ENCODE measurements around the gene CRISPLD2. TPM values are rescaled to one million over a fixed set of nuclear protein-coding genes. Genes with fewer than 3 reads are reported as not detected.
"Not testable (repeated sequence)": the region's sequence is repeated elsewhere in the genome, so short reads cannot be mapped to it uniquely, and the experiment has no call there.

CRISPLD2 gene
- total RNA-seq, 2 experiments from 2014 or later = 0.31 TPM; not detected in 1

DNA sequence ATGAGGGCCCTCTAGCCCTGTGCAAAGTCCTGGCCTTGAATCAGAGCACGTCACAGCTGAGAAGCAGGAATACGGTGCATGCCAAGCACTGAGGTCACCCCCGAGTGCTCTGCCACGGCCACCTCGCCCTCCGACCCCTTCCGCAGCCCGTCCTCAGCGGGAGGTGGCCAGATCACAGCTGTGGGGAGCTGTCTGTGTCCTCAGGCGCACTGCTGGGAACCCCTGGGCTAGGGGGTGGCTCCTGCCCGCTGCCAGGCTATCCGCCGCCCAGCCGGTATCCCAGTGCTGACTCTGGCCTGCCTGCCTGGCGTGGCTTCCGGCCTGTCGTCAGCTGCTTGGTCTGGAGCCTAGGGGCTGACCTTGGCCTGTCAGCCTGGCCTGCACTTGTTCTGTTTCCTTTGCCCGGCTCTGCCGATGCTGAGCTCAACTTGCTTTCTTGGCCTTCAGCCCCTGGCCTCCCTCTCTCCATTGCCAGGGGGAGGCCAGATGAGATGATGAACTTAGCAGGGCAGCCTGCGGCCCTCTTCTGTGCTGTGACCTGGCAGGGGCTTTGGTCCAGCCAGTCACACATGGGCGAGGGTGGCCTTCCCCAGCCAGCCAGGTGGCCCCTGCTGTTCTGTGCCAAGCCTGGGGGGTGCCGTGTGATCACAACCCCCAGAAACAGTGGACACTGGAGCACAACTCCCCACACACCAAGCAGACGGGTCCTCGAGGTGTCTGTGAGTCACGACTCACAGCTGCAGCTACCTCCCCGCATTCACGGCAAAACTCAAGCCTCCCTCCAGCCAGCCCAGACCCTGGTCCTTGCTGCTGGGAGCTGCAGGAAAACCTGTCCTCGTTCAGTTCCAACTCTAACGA, 114.2 kb downstream of the CRISPLD2 start:
- Mint-ChIP-seq H3K27ac (no peak overlapping the region), H3K4me3 (no peak overlapping the region), H3K4me1 (no peaks in the 10 kb centered on the region), H3K9me3 (no peaks in the 10 kb centered on the region), H3K27me3 (no peaks in the 10 kb centered on the region), H3K36me3 (no peaks in the 10 kb centered on the region)
- ATAC-seq (ENCODE audit: low read depth) (no peak), DNase-seq (no peak)
- POLR2A ChIA-PET = no interaction called here

DNA sequence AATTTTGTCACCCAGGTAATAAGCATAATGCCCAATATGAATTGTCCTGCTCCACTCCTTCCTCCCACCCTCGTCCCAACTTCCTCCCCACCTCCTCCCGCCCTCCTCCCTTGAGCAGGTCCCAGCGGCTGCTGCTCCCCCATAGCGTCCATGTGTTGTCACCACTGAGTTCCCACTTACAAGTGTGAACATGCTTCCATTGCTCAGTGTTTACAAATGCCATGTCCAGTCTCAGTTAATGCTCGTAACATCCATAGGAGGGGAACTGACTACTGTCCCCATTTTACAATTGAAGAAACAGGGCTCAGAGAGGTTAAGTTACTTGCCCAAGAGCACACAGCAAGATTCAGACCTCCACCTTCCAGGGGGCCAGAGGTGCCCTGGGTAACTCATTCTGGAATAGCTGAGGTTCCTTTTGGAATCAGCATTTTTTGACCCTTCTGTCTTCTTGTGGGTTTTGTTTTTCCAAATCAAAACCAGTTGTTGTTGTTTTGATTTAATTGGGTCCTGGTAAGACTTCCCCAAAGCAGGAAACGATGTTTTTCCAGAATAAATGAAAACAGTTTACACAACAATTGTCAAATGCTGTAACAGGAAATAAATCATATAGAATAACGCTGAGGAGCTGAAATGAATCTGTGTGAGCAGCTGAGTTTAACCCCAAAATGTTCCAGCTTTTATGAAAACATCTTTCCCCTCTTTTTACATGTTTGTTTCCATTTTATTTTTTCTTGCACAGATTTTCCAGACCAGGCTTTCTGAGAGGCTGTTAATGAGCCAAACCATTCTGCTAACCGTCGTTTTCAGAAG, 117.6 kb downstream of the CRISPLD2 start:
- Mint-ChIP-seq H3K4me1 (no peaks in the 10 kb centered on the region), H3K4me3 (no peak overlapping the region), H3K27ac (no peak overlapping the region), H3K9me3 (no peaks in the 10 kb centered on the region), H3K36me3 (no peaks in the 10 kb centered on the region), H3K27me3 (peaks cover under 1% of the 10 kb centered on the region)
- DNase-seq (no peak), ATAC-seq (ENCODE audit: low read depth) (no peak)
- POLR2A ChIA-PET = interaction anchor here (0.7 kb wide), 1 partner anchor 804 kb away, joined by 3 read pairs; no protein-coding TSS in a partner anchor

DNA sequence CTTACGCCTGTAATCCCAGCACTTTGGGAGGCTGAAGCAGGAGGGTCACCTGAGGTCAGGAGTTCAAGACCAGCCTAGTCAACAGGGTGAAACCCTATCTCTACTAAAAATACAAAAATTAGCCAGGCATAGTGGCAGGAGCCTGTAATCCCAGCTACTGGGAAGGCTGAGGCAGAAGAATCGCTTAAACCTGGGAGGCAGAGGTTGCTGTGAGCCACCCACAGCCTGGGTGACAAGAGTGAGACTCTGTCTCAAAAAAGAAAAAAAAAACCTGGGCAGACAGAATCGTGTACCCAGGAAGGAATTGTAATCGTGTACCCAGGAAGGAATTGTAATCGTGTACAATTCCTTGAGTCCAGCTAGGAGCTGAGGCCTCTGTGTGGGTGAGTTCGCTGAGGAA, 118.8 kb downstream of the CRISPLD2 start:
- H3K9me3 Mint-ChIP-seq; DNase-seq; H3K27ac Mint-ChIP-seq; H3K27me3 Mint-ChIP-seq; H3K4me3 Mint-ChIP-seq; ATAC-seq (ENCODE audit: low read depth); H3K4me1 Mint-ChIP-seq; POLR2A ChIA-PET; H3K36me3 Mint-ChIP-seq: not testable (repeated sequence)

DNA sequence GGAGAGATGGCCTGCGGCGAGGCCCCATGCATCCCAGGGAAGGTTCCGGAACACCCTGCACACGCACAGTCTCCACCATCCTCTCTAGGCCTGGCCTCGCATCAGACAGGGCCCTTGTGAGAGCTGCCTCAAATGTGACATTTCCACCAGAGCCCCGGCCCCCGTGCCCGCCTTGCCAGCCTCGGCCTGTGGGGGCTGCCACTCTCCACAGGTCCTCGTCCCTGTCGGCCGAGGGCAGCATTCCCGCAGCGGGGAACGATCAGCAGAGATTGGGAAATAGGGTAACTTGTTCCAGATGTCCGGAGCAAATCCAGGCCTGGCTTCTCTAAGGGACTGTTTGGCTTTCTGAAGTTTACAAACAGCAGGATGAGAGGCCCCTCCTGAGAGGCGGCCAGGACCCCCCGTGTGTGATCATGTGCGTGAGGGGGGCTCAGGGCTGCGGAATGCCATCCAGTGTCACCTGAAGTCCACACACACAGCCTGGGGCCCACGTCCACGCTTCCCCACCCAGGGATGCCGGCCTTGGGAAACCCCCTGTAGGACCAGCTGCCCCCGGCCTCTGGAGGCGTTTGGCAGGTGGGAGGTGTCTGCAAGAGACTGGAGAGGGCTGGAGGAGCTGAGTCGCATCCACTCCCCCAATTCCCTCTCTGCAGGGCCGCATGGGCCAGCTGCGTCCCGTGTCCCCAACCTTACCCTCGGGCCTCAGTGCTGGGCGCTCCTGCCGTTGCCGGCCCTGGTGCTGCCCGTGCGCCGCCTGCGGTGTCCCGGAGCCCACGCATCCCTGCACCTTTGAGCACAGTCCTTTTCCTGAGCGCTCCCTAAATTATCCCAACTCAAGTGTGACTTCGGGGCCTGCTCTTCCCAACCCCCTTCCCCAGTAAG, 121.1 kb downstream of the CRISPLD2 start:
- Mint-ChIP-seq H3K4me3 (no peak overlapping the region), H3K9me3 (no peaks in the 10 kb centered on the region), H3K4me1 (no peaks in the 10 kb centered on the region), H3K36me3 (no peaks in the 10 kb centered on the region), H3K27me3 (peaks cover 6% of the 10 kb centered on the region), H3K27ac (no peak overlapping the region)
- DNase-seq (no peak), ATAC-seq (ENCODE audit: low read depth) (no peak)
- POLR2A ChIA-PET = no interaction called here

DNA sequence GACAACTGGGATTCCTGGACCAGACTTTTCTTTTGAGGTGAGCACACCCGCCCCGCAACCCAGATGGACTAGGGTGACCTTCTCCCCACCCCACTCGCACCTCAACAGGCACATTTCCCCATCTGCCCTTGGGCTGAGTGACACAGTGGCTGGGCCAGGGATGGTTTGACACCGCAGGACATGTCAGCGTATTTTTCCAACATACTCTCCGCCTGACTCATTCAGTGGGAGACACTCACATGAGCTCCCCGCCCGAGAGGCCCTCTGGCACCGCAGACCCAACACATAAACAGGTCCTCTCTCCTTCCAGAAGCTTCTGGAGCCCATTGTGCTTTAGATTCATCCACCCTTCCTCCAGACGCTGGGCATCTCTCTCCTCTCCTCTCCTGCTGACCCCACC, 122.1 kb downstream of the CRISPLD2 start:
- POLR2A ChIA-PET = no interaction called here
- H3K27me3 Mint-ChIP-seq = peaks cover 6% of the 10 kb centered on the region
- H3K27ac Mint-ChIP-seq = no peak overlapping the region
- H3K9me3 Mint-ChIP-seq = no peaks in the 10 kb centered on the region
- DNase-seq = no peak
- no peaks in the 10 kb centered on the region for H3K36me3 Mint-ChIP-seq
- H3K4me1 Mint-ChIP-seq = no peaks in the 10 kb centered on the region
- H3K4me3 Mint-ChIP-seq = no peak overlapping the region
- no peak for ATAC-seq (ENCODE audit: low read depth)

DNA sequence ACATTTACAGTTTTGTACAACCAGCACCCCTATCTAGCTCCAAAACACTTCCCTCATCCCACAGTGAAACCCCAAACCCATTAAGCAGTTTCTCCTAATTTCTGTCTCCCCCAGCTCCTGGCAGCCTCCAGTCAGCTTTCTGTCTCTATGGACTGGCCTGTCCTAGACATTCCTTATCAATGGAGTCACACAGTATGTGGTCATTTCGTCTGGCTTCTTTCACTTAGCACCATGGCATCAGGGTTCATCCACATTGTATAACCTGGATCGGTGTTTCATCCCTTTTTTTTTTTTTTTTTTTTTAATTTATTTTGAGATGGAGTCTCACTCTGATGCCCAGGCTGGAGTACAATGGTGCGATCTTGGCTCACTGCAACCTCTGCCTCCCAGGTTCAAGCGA, 123.0 kb downstream of the CRISPLD2 start:
- DNase-seq (no peak), ATAC-seq (ENCODE audit: low read depth) (no peak)
- POLR2A ChIA-PET = interaction anchor here (0.7 kb wide), 1 partner anchor 33 kb away, joined by 3 read pairs; no protein-coding TSS in a partner anchor
- peaks cover 6% of the 10 kb centered on the region for H3K27me3 Mint-ChIP-seq
- no peak overlapping the region for H3K4me3 Mint-ChIP-seq
- no peaks in the 10 kb centered on the region for H3K36me3 Mint-ChIP-seq
- no peak overlapping the region for H3K27ac Mint-ChIP-seq
- H3K4me1 Mint-ChIP-seq = no peaks in the 10 kb centered on the region
- no peaks in the 10 kb centered on the region for H3K9me3 Mint-ChIP-seq

DNA sequence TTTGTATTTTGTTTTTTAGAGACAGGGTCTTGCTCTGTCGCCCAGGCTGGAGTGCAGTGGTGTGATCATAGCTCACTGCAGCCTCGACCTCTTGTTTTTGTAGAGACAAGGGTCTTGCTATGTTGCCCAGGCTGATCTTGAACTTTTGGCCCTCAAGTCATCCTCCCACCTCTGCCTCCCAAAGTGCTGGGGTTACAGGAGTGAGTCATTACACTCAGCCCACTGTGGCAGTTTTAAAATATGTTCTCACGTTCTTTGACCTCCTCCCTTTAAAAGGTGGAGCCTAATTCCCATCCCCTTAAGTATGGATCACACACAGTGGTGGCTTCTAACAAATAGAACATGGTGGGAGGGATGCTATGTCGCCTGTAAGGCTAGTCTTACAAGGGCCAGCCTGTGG, 123.8 kb downstream of the CRISPLD2 start:
- no peak overlapping the region for H3K4me3 Mint-ChIP-seq
- no peak for ATAC-seq (ENCODE audit: low read depth)
- DNase-seq = no peak
- H3K27ac Mint-ChIP-seq = no peak overlapping the region
- no peaks in the 10 kb centered on the region for H3K36me3 Mint-ChIP-seq
- H3K9me3 Mint-ChIP-seq = no peaks in the 10 kb centered on the region
- H3K4me1 Mint-ChIP-seq = peaks cover 1% of the 10 kb centered on the region
- POLR2A ChIA-PET = no interaction called here
- H3K27me3 Mint-ChIP-seq = peaks cover 6% of the 10 kb centered on the region

DNA sequence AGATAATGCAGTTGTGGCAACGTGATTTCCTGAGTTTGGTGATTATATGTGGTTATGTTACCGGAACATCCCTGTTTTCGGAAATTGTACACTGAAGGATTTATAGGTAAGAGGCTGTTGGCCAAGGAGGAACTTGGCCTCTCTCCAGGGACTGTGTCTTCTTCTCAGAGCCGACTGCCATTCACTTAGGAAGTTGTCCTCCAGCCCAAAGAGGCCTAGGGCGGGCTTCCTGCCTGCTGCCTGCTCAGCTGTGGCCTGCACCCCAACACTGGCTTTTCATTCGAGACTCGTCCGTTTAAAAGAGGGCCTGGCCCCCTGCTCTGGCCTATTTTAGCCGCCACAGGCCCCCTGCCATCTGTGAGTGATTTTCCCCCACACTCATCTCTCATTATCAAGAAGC, 127.2 kb downstream of the CRISPLD2 start:
- no peak overlapping the region for H3K4me3 Mint-ChIP-seq
- peaks cover 4% of the 10 kb centered on the region for H3K4me1 Mint-ChIP-seq
- peaks cover 6% of the 10 kb centered on the region for H3K27me3 Mint-ChIP-seq
- ATAC-seq (ENCODE audit: low read depth) = no peak
- H3K36me3 Mint-ChIP-seq = no peaks in the 10 kb centered on the region
- DNase-seq = no peak
- POLR2A ChIA-PET = interaction anchor here (0.5 kb wide), 1 partner anchor 1064 kb away, joined by 3 read pairs; no protein-coding TSS in a partner anchor
- no peaks in the 10 kb centered on the region for H3K9me3 Mint-ChIP-seq
- H3K27ac Mint-ChIP-seq = no peak overlapping the region

DNA sequence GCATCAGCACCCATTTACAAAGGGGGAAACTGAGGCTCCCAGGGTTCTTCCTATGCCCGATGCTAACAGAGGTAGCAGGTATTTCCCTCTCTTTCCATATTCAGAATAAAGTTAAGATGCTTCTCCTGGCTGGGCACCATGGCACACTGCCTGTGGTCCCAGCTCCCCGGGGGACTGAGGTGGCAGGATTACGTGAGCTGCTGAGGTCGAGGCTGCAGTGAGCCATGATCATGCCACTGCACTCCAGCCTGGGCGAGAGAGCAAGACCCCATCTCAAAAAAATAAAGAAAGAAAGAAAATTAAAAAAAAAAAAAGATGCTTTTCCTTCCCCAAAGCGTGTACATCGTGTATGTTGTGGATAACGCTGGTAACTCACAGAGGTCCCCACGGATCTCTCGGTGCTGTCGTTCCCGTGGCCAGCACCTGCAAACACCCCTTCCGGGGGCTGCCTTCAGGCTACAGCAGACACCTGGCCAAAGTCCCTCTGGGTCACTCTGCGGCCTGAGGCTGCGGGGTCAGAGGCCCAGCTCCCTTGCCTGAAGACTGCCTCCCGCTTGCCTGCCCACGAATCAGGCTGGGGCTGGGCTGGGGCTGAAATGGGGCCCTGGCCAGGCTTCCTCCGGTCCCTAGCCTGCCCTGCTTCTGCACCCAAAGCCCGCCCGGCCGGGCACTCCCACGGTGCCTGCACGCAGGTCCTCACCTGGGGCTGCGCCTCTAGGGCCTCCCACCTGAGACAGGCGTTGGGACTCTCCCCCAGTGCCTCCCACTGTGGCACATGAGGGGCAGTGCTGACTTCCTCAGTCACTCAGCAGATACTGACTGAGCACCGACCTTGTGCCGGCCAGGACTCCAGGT, 128.4 kb downstream of the CRISPLD2 start:
- ATAC-seq (ENCODE audit: low read depth) = no peak
- Mint-ChIP-seq H3K36me3 (no peaks in the 10 kb centered on the region), H3K4me3 (no peak overlapping the region)

DNA sequence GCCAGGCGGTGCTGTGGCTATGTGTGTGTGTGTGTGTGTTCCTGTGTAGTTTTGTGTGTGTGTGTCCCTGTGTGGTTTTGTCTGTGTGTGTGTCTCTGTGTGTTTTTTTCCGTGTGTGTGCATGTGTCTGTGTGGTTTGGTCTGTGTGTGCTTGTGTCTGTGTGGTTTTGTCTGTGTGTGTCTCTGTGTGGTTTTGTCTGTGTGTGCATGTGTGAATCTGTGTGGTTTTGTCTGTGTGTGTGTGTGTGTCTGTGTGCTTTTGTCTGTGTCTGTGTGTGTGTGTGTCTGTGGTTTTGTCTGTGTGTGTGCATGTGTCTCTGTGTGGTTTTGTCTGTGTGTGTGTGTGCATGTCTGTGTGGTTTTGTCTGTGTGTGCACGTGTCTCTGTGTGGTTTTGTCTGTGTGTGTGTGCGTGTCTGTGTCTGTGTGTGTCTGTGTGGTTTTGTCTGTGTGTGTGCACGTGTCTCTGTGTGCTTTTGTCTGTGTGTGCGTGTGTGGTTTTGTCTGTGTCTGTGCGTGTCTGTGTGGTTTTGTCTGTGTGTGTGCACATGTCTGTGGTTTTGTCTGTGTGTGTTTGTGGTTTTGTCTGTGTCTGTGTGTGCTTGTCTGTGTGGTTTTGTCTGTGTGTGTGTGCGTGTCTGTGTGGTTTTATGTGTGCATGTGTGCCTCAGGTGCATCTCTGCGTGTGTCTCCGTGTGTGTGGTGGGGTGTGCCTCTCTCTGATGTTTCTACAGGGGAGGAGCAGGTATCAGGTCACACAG, 129.2 kb downstream of the CRISPLD2 start:
- no peaks in the 10 kb centered on the region for H3K9me3 Mint-ChIP-seq
- POLR2A ChIA-PET = no interaction called here
- H3K27me3 Mint-ChIP-seq = peaks cover 4% of the 10 kb centered on the region
- peaks cover 8% of the 10 kb centered on the region for H3K4me1 Mint-ChIP-seq
- H3K4me3 Mint-ChIP-seq = no peak overlapping the region
- no peaks in the 10 kb centered on the region for H3K36me3 Mint-ChIP-seq
- DNase-seq (no peak), ATAC-seq (ENCODE audit: low read depth) (no peak)
- H3K27ac Mint-ChIP-seq = no peak overlapping the region

More for the DNA sequence above, 128.4 kb downstream of the CRISPLD2 start:
- POLR2A ChIA-PET = no interaction called here
- peaks cover 6% of the 10 kb centered on the region for H3K4me1 Mint-ChIP-seq
- no peak overlapping the region for H3K27ac Mint-ChIP-seq
- no peaks in the 10 kb centered on the region for H3K9me3 Mint-ChIP-seq
- DNase-seq = no peak
- H3K27me3 Mint-ChIP-seq = peaks cover 4% of the 10 kb centered on the region

DNA sequence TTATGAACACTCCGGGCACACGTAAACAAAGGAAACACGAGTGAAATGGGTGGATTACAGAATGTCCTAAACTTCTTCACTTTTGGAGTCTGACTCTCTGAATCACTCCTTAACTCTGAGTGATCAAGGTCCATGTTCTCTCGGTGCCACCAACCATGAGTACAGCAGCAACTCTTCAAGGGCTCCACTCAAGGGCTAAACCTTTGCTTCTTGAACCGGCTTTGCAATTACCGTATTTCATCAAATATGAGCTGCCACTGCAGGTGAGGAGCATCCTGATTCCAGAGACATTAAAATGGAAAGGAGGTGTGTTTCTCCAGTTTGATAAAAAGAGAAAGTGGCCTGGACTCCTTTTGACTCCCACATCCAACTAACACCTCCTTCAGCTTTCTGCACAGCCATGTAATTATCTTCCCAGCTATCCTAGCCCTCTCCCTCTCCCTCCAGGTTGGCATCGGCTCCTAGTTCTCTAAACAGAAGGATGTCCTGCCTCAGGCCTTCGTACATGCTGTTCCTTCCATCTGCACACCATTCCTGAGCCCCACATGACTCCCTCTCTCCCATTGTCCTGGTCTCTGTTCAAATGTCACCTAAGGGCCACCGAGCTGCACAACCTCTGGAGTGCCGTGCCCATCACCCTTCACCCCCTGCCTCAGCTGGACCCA, 130.1 kb downstream of the CRISPLD2 start:
- Mint-ChIP-seq H3K36me3 (no peaks in the 10 kb centered on the region), H3K9me3 (no peaks in the 10 kb centered on the region), H3K27ac (no peak overlapping the region), H3K27me3 (peaks cover 4% of the 10 kb centered on the region), H3K4me3 (no peak overlapping the region), H3K4me1 (peaks cover 8% of the 10 kb centered on the region)
- POLR2A ChIA-PET = no interaction called here
- no peak for DNase-seq
- ATAC-seq (ENCODE audit: low read depth) = no peak

Measured in activated naive CD8-positive, alpha-beta T cell treated with anti-CD3 and anti-CD28 coated beads, Interleukin-2, amount 10 ng/mL, durations not matched to agents 7 days and 5 days (primary cell).